Measurements from ENCODE around the gene UCN2. TPM values are rescaled to one million over a fixed set of nuclear protein-coding genes. Genes with fewer than 3 reads are reported as not detected.
"Not testable (repeated sequence)": the region's sequence is repeated elsewhere in the genome, so short reads cannot be mapped to it uniquely, and the experiment has no call there.

The UCN2 gene
- total RNA-seq, 1 donor from 2014 or later: not detected

DNA sequence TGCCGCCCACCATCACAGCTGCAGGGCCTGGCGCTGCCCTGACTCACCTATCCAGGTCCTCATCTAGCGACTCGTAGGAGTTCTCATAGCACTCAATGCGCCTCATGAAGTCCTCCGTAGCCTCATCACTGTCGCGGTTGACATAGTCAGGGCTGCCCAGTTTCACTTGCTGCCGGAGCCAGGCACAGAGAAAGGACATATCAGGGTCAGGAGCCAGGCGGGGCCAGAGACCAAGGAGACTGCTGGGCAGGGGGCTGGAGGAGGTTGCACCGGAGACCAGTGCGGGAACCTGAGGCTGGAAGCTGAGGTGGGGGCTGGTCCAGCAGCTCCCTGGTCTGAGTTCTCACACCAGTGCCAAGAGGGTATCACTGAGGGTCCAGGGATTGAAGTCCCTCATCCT is 25.1 kb downstream of the UCN2 start:
- no peak for DNase-seq (ENCODE audit: low spot score)

DNA sequence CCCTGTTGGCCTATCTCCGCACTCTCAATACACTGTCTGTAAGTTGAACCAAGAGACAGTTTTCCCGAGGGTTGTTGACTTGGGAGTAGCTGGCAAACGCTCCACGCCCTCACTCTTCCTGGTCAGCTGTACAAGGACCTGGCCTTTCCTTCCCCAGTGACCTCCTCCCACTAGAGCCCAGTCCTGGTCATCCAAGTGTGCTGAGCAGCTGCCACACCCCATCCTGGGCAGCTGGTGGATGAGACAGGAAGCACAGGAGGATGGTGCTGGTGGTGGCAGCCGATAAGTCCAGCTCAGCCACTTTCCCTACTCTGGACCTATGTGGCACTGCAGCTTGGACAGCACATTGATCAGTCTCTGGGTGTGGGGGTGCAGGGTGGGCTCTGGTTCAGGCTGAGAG is 26.8 kb downstream of the UCN2 start:
- no peak for DNase-seq (ENCODE audit: low spot score)

DNA sequence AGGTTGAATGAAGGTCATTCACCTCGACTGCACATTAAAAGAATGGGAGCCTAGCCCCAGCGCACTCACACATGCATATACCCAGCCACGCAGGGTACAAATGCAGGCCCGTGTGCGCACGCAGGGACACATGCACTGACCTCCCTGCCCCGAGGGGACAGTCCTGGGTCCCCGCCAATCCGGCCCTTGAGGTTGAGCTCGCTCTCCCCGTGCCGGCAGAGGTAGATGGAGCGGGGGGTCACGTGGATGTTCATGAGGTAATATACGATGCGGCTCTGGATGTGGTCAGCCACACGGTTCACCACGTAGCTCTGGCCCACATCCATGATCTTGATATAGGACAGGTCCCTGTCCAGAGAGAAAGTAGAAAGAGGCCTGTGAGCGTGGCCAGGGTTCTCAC is 27.5 kb downstream of the UCN2 start:
- no peak for DNase-seq (ENCODE audit: low spot score)

DNA sequence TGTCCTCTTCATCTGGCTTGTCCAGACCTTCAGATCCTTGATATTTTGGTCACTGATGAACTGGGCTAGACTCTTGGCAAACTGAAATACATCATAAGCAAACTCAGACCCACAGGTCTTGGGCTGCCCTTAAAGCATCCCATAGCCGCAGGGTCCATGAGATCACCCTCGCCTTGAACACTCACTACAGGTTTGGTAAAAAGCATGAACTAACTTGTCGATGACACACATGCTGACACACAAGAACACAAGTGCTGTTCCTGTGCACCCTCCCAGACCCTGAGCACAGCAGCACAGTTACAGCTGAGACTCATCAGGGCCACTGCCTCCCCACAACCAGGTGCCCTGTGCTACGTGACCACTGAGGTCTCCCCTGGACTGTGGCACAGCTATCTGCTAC is 28.0 kb downstream of the UCN2 start:
- no peak for DNase-seq (ENCODE audit: low spot score)

DNA sequence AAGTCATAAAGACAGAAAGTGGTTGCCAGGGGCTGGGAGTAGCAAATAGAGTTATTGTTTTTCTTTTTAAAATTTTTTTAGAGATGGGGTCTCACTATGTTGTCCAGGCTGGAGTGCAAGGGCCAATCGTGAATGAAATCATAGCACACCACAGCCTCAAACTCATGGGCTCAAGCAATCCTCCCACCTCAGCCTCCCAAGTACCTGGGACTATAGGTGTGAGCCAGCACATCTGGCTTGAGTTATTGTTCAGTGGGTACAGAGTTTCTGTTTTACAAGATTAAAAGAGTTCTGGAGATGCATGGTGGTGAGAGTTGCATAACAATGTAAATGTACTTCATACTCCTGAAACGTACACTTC is 30.6 kb downstream of the UCN2 start:
- DNase-seq (ENCODE audit: low spot score): no peak

DNA sequence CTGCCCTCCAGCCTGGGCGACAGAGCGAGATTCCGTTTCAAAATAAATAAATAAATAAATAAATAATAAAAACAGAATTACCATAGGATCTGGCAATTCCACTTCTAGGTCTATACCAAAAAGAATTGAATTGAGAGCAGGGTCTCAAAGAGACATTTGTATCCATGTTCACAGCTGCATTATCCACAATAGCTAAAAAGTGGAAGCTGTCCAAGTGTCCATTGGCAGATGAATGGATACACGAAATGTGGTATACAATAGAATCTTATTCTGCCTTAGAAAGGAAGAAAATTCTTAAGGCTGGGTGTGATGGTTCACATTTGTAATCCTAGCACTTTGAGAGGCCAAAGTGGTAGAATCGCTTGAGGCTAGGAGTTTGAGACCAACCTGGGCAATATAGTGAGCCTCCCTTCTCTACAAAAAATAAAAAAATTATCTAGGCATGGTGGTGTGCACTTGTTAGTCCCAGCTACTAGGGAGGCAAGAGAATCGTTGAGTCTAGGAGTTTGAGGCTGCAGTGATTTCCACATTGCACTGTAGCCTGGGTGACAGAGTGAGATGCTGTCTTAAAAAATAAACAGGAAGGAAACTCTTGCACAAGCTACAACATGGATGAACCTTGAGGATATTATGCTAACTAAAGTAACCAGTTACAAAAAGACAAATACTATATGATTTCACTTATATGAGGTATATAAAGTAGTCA is 31.2 kb downstream of the UCN2 start:
- no peak for DNase-seq (ENCODE audit: low spot score)

DNA sequence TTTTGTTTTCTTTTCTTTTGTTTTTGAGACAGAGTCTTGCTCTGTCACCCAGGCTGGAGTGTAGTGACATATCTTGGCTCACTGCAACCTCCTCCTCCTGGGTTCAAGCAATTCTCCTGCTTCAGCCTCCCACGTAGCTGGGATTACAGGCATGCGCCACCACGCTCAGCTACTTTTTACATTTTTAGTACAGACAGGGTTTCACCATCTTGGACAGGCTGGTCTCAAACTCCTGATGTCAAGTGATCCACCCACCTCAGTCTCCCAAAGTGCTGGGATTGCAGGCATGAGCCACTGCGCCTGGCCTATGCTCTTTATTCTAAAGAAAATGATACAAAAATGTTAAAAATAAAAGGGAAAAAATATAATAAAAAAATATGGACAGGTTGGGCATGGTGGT is 32.9 kb downstream of the UCN2 start:
- not testable (repeated sequence) for DNase-seq (ENCODE audit: low spot score)

DNA sequence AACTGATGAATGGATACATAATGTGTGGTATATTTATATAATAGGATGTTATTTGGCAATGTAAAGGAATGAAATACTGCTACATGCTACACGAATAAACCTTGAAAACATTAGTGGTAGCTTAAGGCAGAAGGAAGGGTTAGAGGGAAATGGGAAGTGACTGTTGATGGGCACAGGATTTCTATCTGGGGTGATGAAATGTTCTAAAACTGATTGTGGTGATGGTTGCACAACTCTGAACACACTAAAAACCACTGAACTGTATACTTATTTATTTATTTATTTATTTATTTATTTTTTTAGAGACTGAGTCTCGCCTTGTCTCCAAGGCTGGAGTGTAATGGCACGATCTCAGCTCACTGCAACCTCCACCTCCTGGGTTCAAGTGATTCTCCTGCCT is 34.8 kb downstream of the UCN2 start:
- DNase-seq (ENCODE audit: low spot score): no peak

DNA sequence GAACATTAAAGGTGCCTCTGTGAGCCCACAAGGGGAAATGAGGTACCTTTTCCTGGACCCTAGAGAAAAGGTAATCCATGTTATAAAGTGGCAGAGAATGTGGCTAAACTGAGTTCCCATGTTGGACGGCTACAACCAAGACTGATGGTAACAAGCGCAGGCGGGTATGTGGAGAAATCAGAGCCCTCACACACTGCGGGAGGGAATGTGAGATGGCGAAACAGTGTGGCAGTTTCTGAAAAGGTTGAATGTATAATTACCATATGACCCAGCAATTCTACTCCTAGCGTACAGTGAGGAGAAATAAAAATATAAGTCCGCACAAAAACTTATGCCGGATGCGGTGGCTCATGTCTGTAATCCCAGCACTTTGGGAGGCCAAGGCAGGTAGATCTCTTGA is 35.5 kb downstream of the UCN2 start:
- no peak for DNase-seq (ENCODE audit: low spot score)

DNA sequence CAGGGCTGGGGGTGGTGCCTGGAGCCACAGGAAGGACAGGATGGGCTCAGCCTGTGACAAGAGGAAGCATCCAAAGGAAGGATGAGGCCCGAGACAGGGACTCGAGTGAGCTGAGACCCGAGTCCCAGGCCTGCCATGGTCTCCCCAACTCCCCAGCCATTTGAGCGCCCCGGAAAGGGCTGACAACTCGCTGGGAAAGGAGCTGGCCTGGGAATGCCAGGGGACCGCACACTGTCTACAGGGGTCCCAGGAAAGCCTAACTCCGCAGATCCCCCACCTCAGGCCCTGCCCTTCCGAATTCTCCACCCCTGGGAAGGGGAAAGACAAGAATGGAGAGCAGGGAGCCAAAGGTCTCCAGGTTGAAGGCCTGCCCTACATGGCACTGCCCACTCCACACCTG is 38.6 kb downstream of the UCN2 start:
- no peak for DNase-seq (ENCODE audit: low spot score)

DNA sequence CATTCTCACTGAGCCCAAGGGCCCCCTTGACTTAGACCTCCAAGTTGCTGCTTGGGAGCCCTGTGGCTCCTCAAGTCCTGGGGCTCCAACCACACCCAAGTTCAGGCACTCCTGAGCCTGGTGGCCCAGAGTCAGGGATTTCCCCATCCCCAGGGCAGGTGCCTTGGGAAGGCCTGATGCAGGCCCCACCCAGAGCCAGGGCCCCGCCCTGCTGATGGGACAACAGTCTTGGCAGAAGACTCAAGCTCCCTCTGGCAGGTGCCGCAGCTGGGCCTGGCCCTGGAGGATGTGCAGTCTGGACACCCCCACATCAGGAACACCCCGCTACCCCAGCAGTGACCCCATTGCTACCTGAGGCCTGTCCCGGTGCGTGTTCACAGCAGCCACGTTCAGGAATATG is 41.9 kb downstream of the UCN2 start:
- no peak for DNase-seq (ENCODE audit: low spot score)

DNA sequence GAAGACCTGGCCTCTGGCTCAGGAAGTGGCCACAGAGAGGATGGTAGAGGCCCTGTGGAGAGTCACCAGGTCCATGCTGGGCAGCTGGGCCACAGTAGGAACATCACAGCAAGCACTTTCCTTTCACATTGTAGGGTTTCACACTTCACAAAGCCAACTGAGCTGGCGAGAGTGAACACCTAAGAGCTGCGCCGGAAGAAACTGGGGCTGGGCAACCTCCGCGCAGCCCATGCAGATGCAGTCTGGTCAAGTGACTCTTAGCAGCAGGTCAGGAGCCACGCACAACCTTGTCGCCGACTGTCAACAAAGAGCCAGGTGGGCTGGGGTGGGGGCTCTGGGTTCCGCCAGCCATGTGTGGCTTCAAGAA is 44.3 kb downstream of the UCN2 start:
- DNase-seq (ENCODE audit: low spot score): no peak

DNA sequence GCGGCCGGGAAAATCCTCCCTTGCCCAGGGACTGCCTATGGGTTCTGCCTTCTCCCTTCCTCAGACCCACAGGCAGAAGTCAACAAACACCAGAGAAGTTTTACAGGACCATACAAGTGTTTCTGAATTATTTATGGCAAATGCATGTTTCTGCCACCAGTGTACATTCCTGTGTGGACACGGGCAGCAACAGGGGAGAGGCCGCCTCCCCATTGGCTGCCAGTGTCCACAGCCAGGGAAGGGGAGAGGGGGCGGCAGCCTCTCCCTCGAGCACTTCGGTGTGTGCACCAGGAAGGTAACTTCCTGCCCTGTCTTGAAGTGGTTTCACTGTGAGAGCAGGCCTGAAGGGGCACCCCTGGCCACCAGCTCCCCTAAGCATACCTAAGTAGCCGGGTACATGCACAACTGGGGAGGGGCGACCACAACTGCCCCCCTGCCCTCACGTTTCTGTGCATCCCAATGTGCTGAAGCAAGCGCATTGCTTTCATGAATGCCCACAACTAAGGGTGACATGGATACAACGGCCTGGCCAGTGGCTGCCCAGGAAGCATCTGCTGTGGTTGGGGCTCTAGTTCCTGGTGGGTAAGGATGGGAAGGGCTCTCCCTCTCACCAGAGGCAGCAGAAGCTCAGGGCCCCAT is 44.8 kb downstream of the UCN2 start:
- no peak for DNase-seq (ENCODE audit: low spot score)

DNA sequence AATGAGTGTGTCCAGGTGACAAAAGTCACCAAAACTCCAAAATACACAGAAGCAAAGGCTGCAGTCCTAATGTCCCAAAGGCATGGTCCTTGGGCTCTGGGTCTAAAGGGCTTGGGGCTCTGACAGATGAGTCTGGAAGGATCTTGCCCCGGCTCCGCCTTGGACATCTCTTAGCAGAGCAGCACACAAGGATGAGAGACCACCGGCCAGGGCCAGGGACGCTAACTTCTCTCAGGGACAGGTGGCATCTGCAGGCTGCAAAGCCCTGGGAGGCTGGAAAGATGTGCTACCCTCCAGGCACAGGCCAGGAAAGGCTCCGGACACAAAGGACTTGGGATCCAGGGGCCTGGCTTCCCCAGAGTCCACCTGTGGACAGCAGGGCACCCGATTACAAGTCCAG is 45.5 kb downstream of the UCN2 start:
- DNase-seq (ENCODE audit: low spot score): no peak

DNA sequence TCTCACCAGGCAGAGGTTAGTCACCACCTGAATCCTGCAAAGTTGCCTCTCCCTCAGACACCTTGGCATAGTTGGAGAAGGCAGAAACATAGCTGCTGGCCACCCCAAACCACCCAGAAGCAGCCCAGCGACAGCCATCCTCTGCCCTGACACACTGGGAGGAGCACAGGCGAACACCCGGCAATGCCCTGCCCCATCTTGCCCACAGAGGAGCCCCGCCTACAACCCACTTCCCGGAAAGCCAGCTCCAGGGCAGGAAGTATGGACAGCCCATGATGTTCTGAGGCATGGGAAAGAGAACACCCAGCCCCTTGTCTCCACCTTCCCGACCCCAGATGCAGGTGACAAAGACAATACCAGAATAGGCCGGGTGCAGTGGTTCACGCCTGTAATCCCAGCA is 47.0 kb downstream of the UCN2 start:
- no peak for DNase-seq (ENCODE audit: low spot score)

DNA sequence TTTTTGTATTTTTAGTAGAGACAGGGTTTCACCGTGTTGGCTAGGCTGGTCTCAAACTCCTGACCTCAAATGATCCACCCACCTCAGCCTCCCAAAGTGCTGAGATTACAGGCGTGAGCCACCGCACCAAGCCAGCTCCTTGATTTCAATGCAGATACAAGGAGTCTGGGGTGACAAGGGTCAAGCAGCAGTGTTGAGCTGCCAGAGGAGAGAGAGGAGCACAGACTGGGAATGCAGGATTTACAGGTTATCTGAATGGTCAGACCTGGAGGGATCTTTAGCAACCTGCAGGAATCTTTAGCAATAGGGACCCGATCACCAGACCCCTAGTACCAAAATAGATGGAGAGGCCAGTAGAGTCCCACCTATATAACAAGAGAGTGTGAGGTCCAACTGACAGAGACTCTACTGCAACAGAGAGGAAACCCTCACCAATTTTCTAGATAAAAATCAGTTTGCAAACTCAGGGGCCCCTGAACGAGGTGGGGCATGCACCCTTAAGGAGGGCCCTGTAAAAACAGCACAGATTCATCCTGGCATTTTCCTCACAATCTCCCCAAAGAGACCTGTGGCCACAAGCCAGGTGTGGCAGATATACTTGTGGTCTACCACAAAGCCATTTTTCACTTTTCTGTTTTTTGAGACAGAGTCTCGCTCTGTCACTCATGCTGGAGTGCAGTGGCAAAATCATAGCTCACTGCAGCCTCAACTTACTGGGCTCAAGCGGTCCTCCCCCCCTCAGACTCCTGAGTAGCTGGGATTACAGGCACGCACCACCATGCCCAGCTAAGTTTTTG is 49.0 kb downstream of the UCN2 start:
- no peak for DNase-seq (ENCODE audit: low spot score)

Other genes starting within 250 kb of the UCN2 start
- not detected for gene SPINK8, start 230.1 kb downstream of the UCN2 start, total RNA-seq
- not detected for gene FBXW12, start 191.6 kb downstream of the UCN2 start, total RNA-seq
- gene PLXNB1, start 133.7 kb downstream of the UCN2 start, total RNA-seq: 257 TPM
- gene CCDC51, start 123.7 kb downstream of the UCN2 start, total RNA-seq: 10.1 TPM
- gene TMA7, start 123.5 kb downstream of the UCN2 start, total RNA-seq: 165 TPM
- gene ATRIP, start 117.0 kb downstream of the UCN2 start, total RNA-seq: 4.6 TPM
- 181 TPM for gene SHISA5, start 59.6 kb downstream of the UCN2 start, total RNA-seq
- gene PFKFB4, start 7.0 kb downstream of the UCN2 start, total RNA-seq: 4.3 TPM
- 9.4 TPM for gene COL7A1, start 31.5 kb upstream of the UCN2 start, total RNA-seq
- 193 TPM for gene UQCRC1, start 45.9 kb upstream of the UCN2 start, total RNA-seq
- gene TMEM89, start 58.0 kb upstream of the UCN2 start, total RNA-seq: not detected
- gene SLC26A6, start 71.7 kb upstream of the UCN2 start, total RNA-seq: 31.1 TPM
- 0.75 TPM for gene CELSR3, start 99.1 kb upstream of the UCN2 start, total RNA-seq
- gene NCKIPSD, start 122.1 kb upstream of the UCN2 start, total RNA-seq: 42.3 TPM
- 98.3 TPM for gene IP6K2, start 153.4 kb upstream of the UCN2 start, total RNA-seq

All from mucosa of gallbladder (tissue), 1 donor.